SU-DHL-6 (cell line): ENCODE measurements around the gene POLR1A.

Experiments used
- H2AFZ ChIP-seq: fragments of 200-600 bp; sonication (generic); 2 replicates; pipeline ENCODE4 v1.6.1; 2014; ENCODE audit warnings: low read depth, mild to moderate bottlenecking, moderate library complexity, mixed read lengths, antibody characterized with exemption, low read length; ENCODE audit not compliant: severe bottlenecking
- H3F3A ChIP-seq: fragments of 200-600 bp; shearing (Covaris generic); 2 replicates; pipeline ENCODE4 v1.6.0; 2016; ENCODE audit warnings: antibody characterized with exemption, mild to moderate bottlenecking; ENCODE audit not compliant: insufficient read depth
- H3K27ac ChIP-seq: fragments of 200-600 bp; sonication (generic); 2 replicates; pipeline ENCODE4 v1.5.1; 2016; ENCODE audit warnings: low read depth, mild to moderate bottlenecking, low read length, moderate library complexity, mixed read lengths
- H3K27me3 ChIP-seq: fragments of 200-600 bp; sonication (generic), shearing (Covaris generic); 2 replicates; pipeline ENCODE4 v1.6.0; 2014; ENCODE audit warnings: mild to moderate bottlenecking, low read length
- H3K36me3 ChIP-seq: fragments of 200-600 bp; sonication (generic); 2 replicates; pipeline ENCODE4 v1.6.1; 2014; ENCODE audit warnings: mild to moderate bottlenecking, low read length, mixed read lengths
- H3K4me2 ChIP-seq: fragments of 300-600, 200-600 bp; shearing (Covaris generic), sonication (generic); 2 replicates; pipeline ENCODE4 v1.6.0; 2014; ENCODE audit warnings: low read length, low read depth, mild to moderate bottlenecking; ENCODE audit not compliant: poor library complexity, severe bottlenecking
- H3K4me3 ChIP-seq: fragments of 200-600 bp; sonication (generic); 2 replicates; pipeline ENCODE4 v1.5.1; 2014; ENCODE audit warnings: antibody characterized with exemption, low read length, mild to moderate bottlenecking, mixed read lengths; ENCODE audit not compliant: insufficient read depth, poor library complexity, severe bottlenecking
- H3K79me2 ChIP-seq: fragments of 200-600 bp; sonication (generic); 2 replicates; pipeline ENCODE4 v1.6.1; 2014; ENCODE audit warnings: mild to moderate bottlenecking, low read length, moderate library complexity; ENCODE audit not compliant: insufficient read depth
- H3K9ac ChIP-seq: fragments of 200-600 bp; sonication (generic); 2 replicates; pipeline ENCODE4 v1.7.0; 2014; ENCODE audit warnings: mild to moderate bottlenecking, low read length
- H3K9me2 ChIP-seq: fragments of 200-600 bp; sonication (generic); replicated peaks from 2 replicates; pipeline ENCODE4 v1.6.1; 2014; ENCODE audit warnings: low read length; ENCODE audit not compliant: insufficient read depth
- H3K9me3 ChIP-seq: fragments of 200-600 bp; sonication (generic); 2 replicates; pipeline ENCODE4 v1.6.1; 2014; ENCODE audit warnings: low read length, mixed read lengths; ENCODE audit not compliant: insufficient read depth
- H4K20me1 ChIP-seq: fragments of 200-600 bp; sonication (generic); 2 replicates; pipeline ENCODE4 v1.6.1; 2014; ENCODE audit warnings: low read depth, mild to moderate bottlenecking, antibody characterized with exemption, low read length, moderate library complexity, mixed read lengths
- CTCF ChIP-seq: fragments of 200-600 bp; sonication (generic); IDR thresholded peaks from one replicate; pipeline ENCODE4 v1.5.1; 2017; ENCODE audit warnings: antibody characterized with exemption, mild to moderate bottlenecking, low read length, moderate library complexity; ENCODE audit not compliant: insufficient read depth, poor library complexity, severe bottlenecking
- EZH2phosphoT487 ChIP-seq: fragments of 200-600 bp; sonication (generic), shearing (Covaris generic); conservative IDR thresholded peaks from 2 replicates; pipeline ENCODE4 v1.6.1; 2018; ENCODE audit warnings: mild to moderate bottlenecking, antibody characterized with exemption, low read length, moderate library complexity, mixed read lengths

The POLR1A gene

DNA sequence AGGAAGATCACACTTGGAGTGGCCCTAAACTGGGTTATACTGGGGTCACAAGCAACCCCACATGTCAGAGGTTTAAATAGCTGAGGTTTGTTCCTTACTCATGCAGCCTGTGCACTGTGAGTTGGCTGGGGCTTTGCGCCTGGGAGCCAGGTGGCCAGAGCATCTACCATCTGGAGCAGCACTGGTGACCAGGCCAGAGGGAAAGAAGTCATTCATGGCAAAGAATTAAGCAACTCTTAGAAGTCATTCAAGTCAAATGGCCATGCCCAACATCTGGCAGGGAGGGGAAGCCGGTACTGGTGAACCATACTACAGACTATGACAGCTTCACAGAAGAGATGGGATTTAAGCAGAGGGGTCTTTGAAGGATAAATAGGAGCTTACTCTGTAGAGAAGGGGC lies 90.7 kb downstream of the POLR1A start:
- H3K27ac ChIP-seq: no peak overlapping the region
- H3K9me2 ChIP-seq: no peaks in the 10 kb centered on the region
- H3K9me3 ChIP-seq: peaks cover 6% of the 10 kb centered on the region; the same call in 1 of the 2 replicates
- H3K9ac ChIP-seq: no peak overlapping the region
- no peak overlapping the region for H2AFZ ChIP-seq
- H3K4me3 ChIP-seq: no peak overlapping the region
- TF ChIP-seq EZH2phosphoT487: no peak
- TF ChIP-seq CTCF: no peak
- no peaks in the 10 kb centered on the region for H3K27me3 ChIP-seq
- H3K36me3 ChIP-seq: no peaks in the 10 kb centered on the region
- H3F3A ChIP-seq: no peaks in the 10 kb centered on the region
- H3K4me2 ChIP-seq: no peak overlapping the region
- H4K20me1 ChIP-seq: no peaks in the 10 kb centered on the region
- no peaks in the 10 kb centered on the region for H3K79me2 ChIP-seq

GRCh38 chr2:86014493-86014892 lies 91.2 kb downstream of the POLR1A start:
- Histone ChIP-seq H3K9me3 (peaks cover 6% of the 10 kb centered on the region; the same call in 1 of the 2 replicates), H3K9ac (no peak overlapping the region), H3K27me3 (no peaks in the 10 kb centered on the region), H2AFZ (no peak overlapping the region), H3F3A (no peaks in the 10 kb centered on the region), H3K27ac (no peak overlapping the region), H3K36me3 (no peaks in the 10 kb centered on the region), H3K79me2 (no peaks in the 10 kb centered on the region), H3K9me2 (no peaks in the 10 kb centered on the region), H3K4me3 (no peak overlapping the region), H4K20me1 (no peaks in the 10 kb centered on the region), H3K4me2 (no peak overlapping the region)
- TF ChIP-seq EZH2phosphoT487 (no peak), CTCF (no peak)

DNA sequence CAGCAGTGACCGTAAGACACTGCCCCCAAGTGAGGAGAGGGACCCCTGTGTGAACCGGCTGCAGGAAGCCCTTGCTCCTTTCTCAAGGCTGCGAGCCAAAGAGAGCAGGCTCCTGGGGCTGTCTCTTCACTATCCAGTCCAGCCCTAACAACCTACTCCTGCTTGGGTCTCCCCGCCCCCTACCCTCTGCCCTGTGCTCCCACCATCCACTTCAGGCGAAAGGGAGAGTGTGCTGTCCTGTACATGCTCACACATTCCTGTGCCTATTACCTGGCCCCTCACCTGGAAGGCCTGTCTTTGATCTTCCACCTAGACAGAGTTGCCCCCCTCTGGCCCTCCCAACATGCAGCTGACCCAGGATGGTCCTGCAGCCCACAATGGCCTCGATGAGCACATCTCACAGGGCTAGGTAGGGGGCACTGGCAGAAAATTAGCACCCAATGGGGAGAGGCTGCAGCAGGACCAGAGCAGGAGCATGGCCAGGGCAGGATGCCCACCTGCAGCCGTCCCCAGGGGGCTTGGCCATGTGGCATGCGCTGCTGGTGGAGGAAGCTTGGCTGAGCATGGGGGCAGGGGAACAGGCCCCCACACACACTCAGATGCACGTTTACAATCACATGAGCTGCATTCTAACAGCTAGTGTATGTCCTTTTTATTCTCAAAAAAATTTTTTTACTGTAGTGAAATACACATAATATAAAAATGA lies 93.5 kb downstream of the POLR1A start:
- Histone ChIP-seq H3K9ac (no peak overlapping the region), H3K27me3 (no peaks in the 10 kb centered on the region), H3K27ac (no peak overlapping the region), H4K20me1 (no peaks in the 10 kb centered on the region), H2AFZ (no peak overlapping the region), H3K79me2 (no peaks in the 10 kb centered on the region), H3F3A (no peaks in the 10 kb centered on the region), H3K4me3 (no peak overlapping the region), H3K9me2 (no peaks in the 10 kb centered on the region), H3K9me3 (peaks cover 6% of the 10 kb centered on the region; the same call in 1 of the 2 replicates), H3K4me2 (no peak overlapping the region), H3K36me3 (no peaks in the 10 kb centered on the region)
- TF ChIP-seq CTCF (no peak), EZH2phosphoT487 (no peak)
